COR-L47 (cell line): Measurements from ENCODE around the gene SPINK5.

Experiments
- DNase-seq: peaks from one replicate; lab custom pipeline; 2025; lab: John Stamatoyannopoulos, UW

SPINK5 gene

GRCh38 chr5:148091991-148092964 is 28.5 kb downstream of the SPINK5 start:
- no peak for DNase-seq

DNA sequence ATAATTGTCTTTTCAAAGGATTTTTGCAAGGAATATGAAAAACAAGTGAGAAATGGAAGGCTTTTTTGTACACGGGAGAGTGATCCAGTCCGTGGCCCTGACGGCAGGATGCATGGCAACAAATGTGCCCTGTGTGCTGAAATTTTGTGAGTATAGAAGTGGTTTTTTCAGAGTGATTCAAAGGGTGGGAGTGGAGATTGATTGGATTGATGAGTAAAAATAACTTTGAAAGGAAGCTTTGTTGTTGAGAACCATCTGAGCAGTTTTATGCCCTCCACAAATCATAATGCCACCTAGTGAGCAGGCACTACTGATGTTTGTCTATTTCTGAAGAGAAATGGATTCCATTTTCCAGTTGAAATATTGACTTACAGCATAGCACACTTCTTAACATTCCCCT is 30.6 kb downstream of the SPINK5 start:
- no peak for DNase-seq

GRCh38 chr5:148104226-148104625 is 40.4 kb downstream of the SPINK5 start:
- DNase-seq, result no peak

- peak; percentile 14 for DNase-seq
These were observed 43.8 kb downstream of the SPINK5 start for GRCh38 chr5:148107608-148108007.

DNA sequence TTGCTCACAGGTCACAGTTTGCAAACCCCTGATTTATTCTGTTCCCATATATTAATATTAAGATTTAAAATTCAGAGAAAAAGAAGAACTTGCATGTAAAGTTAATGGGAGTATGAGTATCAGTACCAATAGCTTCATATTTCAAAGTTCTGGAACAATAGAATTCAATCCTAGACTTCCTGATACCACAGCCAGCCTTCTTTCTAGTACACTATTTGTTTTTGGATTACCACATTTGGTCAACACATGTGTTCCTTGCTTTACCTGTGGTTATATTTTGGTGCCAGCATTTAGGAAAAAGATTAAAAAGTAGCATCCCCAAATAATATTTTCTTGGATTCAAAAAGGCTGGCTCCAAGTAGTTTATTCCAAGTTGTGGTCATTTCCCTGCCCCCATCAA is 49.5 kb downstream of the SPINK5 start:
- DNase-seq, result no peak

- DNase-seq, result no peak
These were observed 56.5 kb downstream of the SPINK5 start for GRCh38 chr5:148120317-148120716.

GRCh38 chr5:148125641-148126040 is 61.9 kb downstream of the SPINK5 start:
- DNase-seq, result no peak

DNA sequence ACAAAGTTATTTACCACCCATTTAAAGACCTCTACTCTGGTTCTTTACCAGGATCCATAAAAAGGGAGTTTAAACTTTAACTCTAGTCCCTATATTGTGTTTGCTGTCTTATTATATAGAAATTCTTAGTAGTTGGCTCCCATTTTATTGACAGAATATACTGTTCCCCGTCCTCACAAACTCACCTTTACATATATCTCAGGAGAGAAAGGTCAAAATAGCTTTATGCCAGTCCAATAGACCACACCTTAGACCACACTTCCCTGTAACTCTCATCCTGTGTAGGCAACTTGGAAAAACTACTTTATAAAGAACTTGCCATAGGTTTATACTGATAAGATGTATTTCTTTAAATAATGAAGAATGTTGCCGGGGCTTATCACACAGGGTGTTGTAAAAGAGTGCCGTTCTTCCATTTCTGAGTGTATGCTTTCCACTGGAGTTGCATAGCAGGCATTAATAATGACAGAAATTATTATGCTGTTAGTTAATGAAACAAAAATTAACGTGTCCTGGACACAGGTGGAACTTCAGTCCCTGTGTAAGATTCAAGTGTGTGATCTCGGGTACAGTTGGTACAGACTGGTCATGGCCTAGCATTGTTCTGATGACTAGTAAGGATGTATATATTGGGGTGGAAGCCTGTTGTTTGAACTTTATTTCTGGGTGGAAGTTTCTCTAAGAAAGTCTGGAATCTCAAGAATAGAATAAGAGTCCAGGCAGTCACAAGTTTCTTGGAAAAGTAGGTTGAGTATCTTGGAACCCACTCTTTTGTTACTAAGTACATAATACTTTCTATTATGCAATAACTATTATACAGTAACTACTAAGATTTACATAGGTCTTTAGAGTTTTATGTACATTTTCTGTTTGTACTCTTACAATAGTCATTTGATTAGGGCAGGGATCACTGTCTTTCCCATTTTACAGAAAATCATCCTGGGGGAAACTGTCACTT is 71.6 kb downstream of the SPINK5 start:
- no peak for DNase-seq

GRCh38 chr5:148140846-148141245 is 77.1 kb downstream of the SPINK5 start:
- no peak for DNase-seq

- no peak for DNase-seq
These were observed 77.9 kb downstream of the SPINK5 start for GRCh38 chr5:148141645-148142044.

DNA sequence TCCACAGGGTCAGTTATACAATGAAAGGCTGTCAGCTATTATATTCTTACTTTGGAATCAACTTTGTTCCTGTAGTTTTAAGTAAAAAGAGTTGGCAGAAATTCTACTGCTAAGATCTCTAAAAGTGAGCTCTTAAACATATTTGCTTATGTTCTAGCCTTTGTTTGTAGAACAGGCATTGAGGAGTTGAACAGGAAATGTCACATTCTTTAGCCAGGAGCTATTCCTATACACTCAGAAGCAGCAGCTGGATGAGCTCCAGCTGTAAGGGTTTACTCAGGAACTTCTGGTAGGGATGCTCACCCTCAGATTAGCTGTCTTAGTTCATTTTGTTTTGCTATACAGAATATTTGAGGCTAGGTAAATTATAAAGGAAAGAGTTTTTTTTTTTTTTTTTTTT is 82.1 kb downstream of the SPINK5 start:
- no peak for DNase-seq

GRCh38 chr5:148146487-148146886 is 82.7 kb downstream of the SPINK5 start:
- no peak for DNase-seq

GRCh38 chr5:148147415-148147814 is 83.6 kb downstream of the SPINK5 start:
- DNase-seq, result no peak

DNA sequence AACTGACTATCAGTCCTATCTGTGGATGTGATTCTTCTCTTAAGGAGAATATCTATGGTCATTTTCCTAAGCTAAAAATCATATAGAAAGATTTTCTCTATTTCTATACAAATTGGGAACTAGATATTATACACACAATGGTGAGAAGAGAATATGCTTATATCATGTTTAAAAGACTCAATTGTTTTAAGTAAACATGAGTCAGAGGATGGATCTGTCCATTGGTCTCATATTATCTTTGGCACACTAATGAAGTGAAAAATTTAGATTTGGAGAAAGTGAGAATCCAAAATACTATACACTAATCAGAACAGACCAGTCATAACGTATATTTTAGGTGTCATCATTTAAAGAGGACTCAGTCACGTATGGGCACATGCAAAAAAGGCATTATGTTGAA is 88.1 kb downstream of the SPINK5 start:
- DNase-seq, result no peak

- DNase-seq, result no peak
These were observed 89.0 kb downstream of the SPINK5 start for GRCh38 chr5:148152781-148153180.

DNA sequence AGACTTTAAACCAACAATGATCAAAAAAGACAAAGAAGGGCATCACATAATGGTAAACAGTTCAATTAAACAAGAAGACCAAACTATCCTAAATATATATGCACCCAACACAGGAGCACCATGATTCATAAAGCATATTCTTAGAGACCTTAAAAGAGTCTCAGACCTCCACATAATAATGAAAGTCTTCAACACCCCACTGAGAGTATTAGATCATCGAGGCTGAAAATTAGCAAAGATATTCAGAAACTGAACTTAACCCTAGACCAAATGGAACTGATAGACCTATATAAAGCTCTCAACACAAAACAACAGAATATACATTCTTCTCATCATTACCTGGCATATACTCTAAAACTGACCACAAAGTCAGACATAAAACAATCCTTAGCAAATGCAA is 92.8 kb downstream of the SPINK5 start:
- DNase-seq, result no peak

GRCh38 chr5:148162038-148162437 is 98.3 kb downstream of the SPINK5 start:
- DNase-seq, result no peak

GRCh38 chr5:148163345-148163744 is 99.6 kb downstream of the SPINK5 start:
- DNase-seq, result no peak

DNA sequence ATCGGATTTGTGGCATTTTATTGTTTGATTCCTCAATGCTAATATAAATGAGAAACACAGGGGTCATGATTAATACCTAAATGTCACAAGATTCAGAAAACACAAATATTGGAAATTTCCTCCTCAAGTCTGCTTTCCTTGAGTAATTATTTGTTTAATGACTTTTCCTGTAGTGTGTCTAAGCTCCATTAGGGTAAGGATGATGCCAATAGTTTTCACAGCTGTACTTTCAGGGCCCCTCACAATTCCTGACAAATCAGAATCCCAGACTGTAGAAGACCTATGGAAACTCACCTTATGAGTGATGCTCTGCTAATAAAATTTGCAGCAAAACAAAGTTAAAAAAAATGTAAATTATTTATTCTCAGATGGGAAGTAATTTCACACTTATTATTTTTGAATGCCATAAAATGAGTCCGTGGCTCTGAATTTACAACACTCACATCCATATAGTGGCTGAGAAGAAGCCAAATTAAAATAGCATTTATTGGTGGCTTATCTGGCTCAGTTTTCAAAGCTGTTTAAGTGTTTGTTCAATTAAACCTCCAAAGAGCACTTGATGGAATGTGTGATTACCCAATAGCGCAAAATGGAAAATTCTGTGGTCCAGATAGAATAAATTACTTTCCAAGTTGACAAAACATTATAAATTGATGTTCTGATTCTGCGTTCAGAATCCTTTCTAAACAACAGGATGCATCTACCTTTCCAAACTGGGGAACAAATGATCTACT is 102.9 kb downstream of the SPINK5 start:
- no peak for DNase-seq

DNA sequence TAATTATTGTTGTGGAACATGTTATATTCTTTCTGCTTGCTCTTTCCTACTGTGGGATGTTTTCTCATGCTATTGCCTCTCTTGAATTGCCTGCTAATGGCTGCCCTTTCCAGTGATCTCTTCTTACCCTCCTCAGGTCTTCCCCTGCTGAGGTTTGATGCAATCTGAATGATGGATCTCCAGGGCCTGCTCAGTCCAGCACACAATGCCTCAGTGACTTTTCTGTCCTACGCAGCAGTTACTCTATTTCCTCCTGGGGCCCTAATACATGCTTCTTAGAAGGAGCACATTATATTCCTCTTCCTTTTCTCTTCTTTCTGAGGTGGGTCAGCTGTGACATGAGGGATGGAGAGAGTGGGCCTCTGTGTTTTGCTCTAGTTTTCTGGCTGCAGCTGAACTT is 104.5 kb downstream of the SPINK5 start, which contains the start of gene SPINK14:
Gene SPINK14, plus strand, starts transcription at position 301 of the 400 bp plus-strand sequence. CDS start 1,187 bp downstream, outside the sequence.
- no peak for DNase-seq

DNA sequence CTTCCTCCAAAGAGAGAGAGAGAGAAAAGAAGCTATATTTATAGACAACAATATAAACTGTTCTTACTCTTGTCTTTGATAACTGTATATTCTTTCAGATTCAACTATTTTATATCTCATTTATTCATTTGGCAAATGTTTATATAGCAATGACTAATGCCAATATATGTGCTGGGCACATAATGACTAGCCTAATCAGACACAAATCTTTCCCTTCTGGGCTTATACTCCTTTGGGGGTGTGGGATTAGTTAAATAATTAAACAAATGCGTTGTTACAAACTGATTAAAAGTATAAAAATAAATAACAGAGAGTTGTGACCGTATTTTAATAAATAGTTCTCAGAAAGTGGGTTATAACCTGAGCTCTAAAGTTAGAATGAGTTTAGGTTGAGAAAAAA is 108.6 kb downstream of the SPINK5 start:
- no peak for DNase-seq

- no peak for DNase-seq
These were observed 112.7 kb downstream of the SPINK5 start for GRCh38 chr5:148176480-148176879.
